ENCODE data around the gene KIF4B. TPM values are rescaled to one million over a fixed set of nuclear protein-coding genes. Genes with fewer than 3 reads are reported as not detected.
A peak's percentile ranks its signal among the peaks of the same experiment; 100 is the strongest.

Gene KIF4B
- total and polyA plus RNA-seq, 2 of the 8 experiments (the other 6 are each of a cell fraction or from before 2014, with no cell fraction given): 0.02 to 0.15 TPM

DNA sequence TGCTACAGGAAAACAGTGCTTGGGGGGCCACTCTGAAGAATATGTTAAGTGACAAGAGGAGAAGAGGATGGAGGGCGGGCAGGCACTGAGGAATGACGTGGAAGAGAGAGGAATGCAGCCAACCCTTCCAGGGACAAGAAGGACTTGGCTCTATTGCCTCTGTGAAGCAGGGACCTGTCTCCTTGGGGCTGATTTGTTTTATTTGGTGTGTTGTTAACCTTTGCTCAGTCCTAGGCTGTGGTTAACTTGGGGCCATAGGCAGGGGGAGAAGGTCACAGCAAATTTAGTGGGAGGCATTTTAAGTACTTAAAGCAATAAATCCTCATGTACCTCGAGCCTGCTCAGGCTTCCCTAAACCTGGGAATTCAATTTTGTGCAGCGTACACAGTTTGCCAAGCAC lies 39.9 kb downstream of the KIF4B start:
- H3K27ac ChIP-seq (ENCODE audit: low read depth, low read length): no peak overlapping the region
- no peak overlapping the region for H3K9ac ChIP-seq (replicated peaks in 1 of 4; ENCODE audit: extremely low read depth in 1 of 4, low read depth in 3 of 4, low read length in 3 of 4)
- no peak overlapping the region for H3K4ac ChIP-seq (replicated peaks; ENCODE audit: insufficient read length, low read depth, low read length)
- no peak overlapping the region for H3K4me3 ChIP-seq (ENCODE audit: extremely low read depth in 1 of 4, insufficient read depth in 2 of 4, low read depth in 3 of 4, low read length in 4 of 4)
- H2BK5ac ChIP-seq (ENCODE audit: low read depth, low read length): no peak overlapping the region
- no peak overlapping the region for H2AK5ac ChIP-seq (ENCODE audit: low read depth, low read length)
- H4K8ac ChIP-seq (ENCODE audit: extremely low read depth, insufficient read depth, low read length): no peak overlapping the region
- no peak overlapping the region; the same call in 1 of the 2 replicates for H2BK12ac ChIP-seq (ENCODE audit: low read depth, low read length)
- H4K20me1 ChIP-seq (replicated peaks in 1 of 2; ENCODE audit: control insufficient read depth in 1 of 2, insufficient read depth in 2 of 2, low read length in 2 of 2): no peaks in the 10 kb centered on the region
- H2AFZ ChIP-seq (ENCODE audit: low read length): no peak overlapping the region
- H4K91ac ChIP-seq (replicated peaks; ENCODE audit: insufficient read length, low read length): no peak overlapping the region
- no peak overlapping the region for H3K18ac ChIP-seq (ENCODE audit: extremely low read depth, low read length)
- FAIRE-seq (no peak), DNase-seq (ENCODE audit: low read depth in 1 of 2, low spot score in 2 of 2) (peak in 1 of 2 experiments; percentile 44)
- H2BK120ac ChIP-seq (replicated peaks; ENCODE audit: low read depth, low read length): no peak overlapping the region
- H3K9me3 ChIP-seq (ENCODE audit: insufficient read depth in 2 of 2, low read depth in 1 of 2, low read length in 1 of 2): no peaks in the 10 kb centered on the region
- POLR2A ChIA-PET (ENCODE audit: partially characterized antibody): no interaction called here
- H3K27me3 ChIP-seq (replicated peaks in 1 of 4; ENCODE audit: control insufficient read depth in 3 of 4, extremely low read depth in 1 of 4, insufficient read depth in 3 of 4, low read length in 3 of 4): no peaks in the 10 kb centered on the region
- no peak overlapping the region for H2BK15ac ChIP-seq (ENCODE audit: low read length)
- no peaks in the 10 kb centered on the region for H3K79me2 ChIP-seq (ENCODE audit: control insufficient read depth in 1 of 2, insufficient read depth in 2 of 2, low read length in 2 of 2)
- CTCF ChIA-PET (ENCODE audit: partially characterized antibody): no interaction called here
- H3K36me3 ChIP-seq (ENCODE audit: control insufficient read depth in 2 of 4, insufficient read depth in 4 of 4, low read length in 3 of 4): no peaks in the 10 kb centered on the region
- no peak overlapping the region for H3K4me2 ChIP-seq (ENCODE audit: insufficient read depth in 1 of 2, low read depth in 2 of 2, low read length in 2 of 2)
- H3K14ac ChIP-seq (ENCODE audit: insufficient read length): no peak overlapping the region
- no peak overlapping the region for H4K5ac ChIP-seq (ENCODE audit: insufficient read length, low read depth, low read length)
- peaks cover 0 to 23% (median 11%) of the 10 kb centered on the region in 4 experiments; a peak in 5 of 7 replicates for H3K4me1 ChIP-seq (replicated peaks in 1 of 4; ENCODE audit: control insufficient read depth in 3 of 4, insufficient read depth in 4 of 4, low read length in 3 of 4)
- H3K56ac ChIP-seq (replicated peaks; ENCODE audit: insufficient read length, low read depth, low read length): no peak overlapping the region
- no peaks in the 10 kb centered on the region for H3K79me1 ChIP-seq (ENCODE audit: low read depth, low read length)
- WGBS, 2 experiments (ENCODE audit: extremely low coverage in 1 of 2, insufficient coverage in 1 of 2, insufficient read length in 1 of 2, insufficient replicate concordance in 2 of 2, low coverage in 1 of 2, low lambda C conversion rate in 2 of 2, missing lambda C conversion rate in 1 of 2): 59% methylated on average over 4 of the region's 4 CpGs; no CpG with 5 or more reads in 1 of the 2 experiments
- no peak overlapping the region; the same call in 1 of the 2 replicates for H2BK20ac ChIP-seq (ENCODE audit: low read length)
- no peak overlapping the region for H3K23ac ChIP-seq (ENCODE audit: insufficient read length)
- H3K23me2 ChIP-seq (ENCODE audit: low read depth, low read length): no peaks in the 10 kb centered on the region
- TF ChIP-seq, protein P1, sequence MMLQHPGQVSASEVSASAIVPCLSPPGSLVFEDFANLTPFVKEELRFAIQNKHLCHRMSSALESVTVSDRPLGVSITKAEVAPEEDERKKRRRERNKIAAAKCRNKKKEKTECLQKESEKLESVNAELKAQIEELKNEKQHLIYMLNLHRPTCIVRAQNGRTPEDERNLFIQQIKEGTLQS (IDR thresholded peaks at IDR 0.05; ENCODE audit: insufficient read depth, low read depth, low read length): no peak
- TF ChIP-seq MAFK (IDR thresholded peaks at IDR 0.05; ENCODE audit: low read depth, low read length) (no peak), HDAC2 (IDR thresholded peaks at IDR 0.05; ENCODE audit: borderline replicate concordance in 1 of 2, low read depth in 2 of 2, low read length in 2 of 2) (no peak), CTBP2 (IDR thresholded peaks at IDR 0.05; ENCODE audit: borderline replicate concordance, insufficient read depth, insufficient read length, low read length) (no peak), GTF2F1 (IDR thresholded peaks at IDR 0.05; ENCODE audit: borderline replicate concordance, low read depth, low read length) (no peak), RBBP5 (IDR thresholded peaks at IDR 0.05; ENCODE audit: borderline replicate concordance, low read depth, low read length) (no peak), RAD21 (IDR thresholded peaks at IDR 0.05 in 1 of 2, conservative IDR thresholded peaks at IDR 0.05 in 1 of 2; ENCODE audit: low read depth in 2 of 2, low read length in 2 of 2) (no peak), SIRT6 (IDR thresholded peaks at IDR 0.05; ENCODE audit: low read length) (no peak), BRCA1 (IDR thresholded peaks at IDR 0.05; ENCODE audit: low read depth, low read length) (no peak), TAF7 (optimal IDR thresholded peaks at IDR 0.05; ENCODE audit: borderline replicate concordance, low read depth, low read length) (no peak), FOSL1 (IDR thresholded peaks at IDR 0.05; ENCODE audit: insufficient read depth, low read depth, low read length) (no peak)
- TF ChIP-seq, protein P2, sequence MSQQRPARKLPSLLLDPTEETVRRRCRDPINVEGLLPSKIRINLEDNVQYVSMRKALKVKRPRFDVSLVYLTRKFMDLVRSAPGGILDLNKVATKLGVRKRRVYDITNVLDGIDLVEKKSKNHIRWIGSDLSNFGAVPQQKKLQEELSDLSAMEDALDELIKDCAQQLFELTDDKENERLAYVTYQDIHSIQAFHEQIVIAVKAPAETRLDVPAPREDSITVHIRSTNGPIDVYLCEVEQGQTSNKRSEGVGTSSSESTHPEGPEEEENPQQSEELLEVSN (IDR thresholded peaks at IDR 0.05): no peak

All from H1 (cell line).